Measurements from ENCODE around the gene ULBP2. TPM values are rescaled to one million over a fixed set of nuclear protein-coding genes. Genes with fewer than 3 reads are reported as not detected.

Gene ULBP2
- total RNA-seq, 3 donors from 2014 or later (not counting 1 experiment from before 2014, with no cell fraction given) = 0.98 to 2.4 (median 2.4) TPM

GRCh38 chr6:149931501-149931900, 10.3 kb upstream of the ULBP2 start:
- H3K27ac Mint-ChIP-seq = no peak overlapping the region
- intact Hi-C loops (cut with micrococcal nuclease) = loop anchor here (10.0 kb wide), 2 partner anchors 187 to 883 kb away; partner anchors contain the start of genes NUP43 and PCMT1
- H3K4me3 ChIP-seq (ENCODE audit: low read length) = no peak overlapping the region
- peaks cover under 1 to 5% of the 10 kb centered on the region in 2 donors for H3K4me1 Mint-ChIP-seq
- no peak overlapping the region for H3K4me3 Mint-ChIP-seq
- H3K36me3 Mint-ChIP-seq = no peaks in the 10 kb centered on the region
- H3K9me3 ChIP-seq (ENCODE audit: control insufficient read depth, insufficient read depth, low read length) = no peaks in the 10 kb centered on the region
- WGBS (ENCODE audit: insufficient coverage) = 65% methylated on average over 6 of the region's 6 CpGs
- no peaks in the 10 kb centered on the region for H3K36me3 ChIP-seq (ENCODE audit: control insufficient read depth, insufficient read depth, low read length)
- no peak for DNase-seq
- peaks cover 73 to 92% of the 10 kb centered on the region in 2 donors for H3K27me3 Mint-ChIP-seq (ENCODE audit: low read depth in 2 of 2)
- TF ChIP-seq, protein P1, sequence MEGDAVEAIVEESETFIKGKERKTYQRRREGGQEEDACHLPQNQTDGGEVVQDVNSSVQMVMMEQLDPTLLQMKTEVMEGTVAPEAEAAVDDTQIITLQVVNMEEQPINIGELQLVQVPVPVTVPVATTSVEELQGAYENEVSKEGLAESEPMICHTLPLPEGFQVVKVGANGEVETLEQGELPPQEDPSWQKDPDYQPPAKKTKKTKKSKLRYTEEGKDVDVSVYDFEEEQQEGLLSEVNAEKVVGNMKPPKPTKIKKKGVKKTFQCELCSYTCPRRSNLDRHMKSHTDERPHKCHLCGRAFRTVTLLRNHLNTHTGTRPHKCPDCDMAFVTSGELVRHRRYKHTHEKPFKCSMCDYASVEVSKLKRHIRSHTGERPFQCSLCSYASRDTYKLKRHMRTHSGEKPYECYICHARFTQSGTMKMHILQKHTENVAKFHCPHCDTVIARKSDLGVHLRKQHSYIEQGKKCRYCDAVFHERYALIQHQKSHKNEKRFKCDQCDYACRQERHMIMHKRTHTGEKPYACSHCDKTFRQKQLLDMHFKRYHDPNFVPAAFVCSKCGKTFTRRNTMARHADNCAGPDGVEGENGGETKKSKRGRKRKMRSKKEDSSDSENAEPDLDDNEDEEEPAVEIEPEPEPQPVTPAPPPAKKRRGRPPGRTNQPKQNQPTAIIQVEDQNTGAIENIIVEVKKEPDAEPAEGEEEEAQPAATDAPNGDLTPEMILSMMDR (IDR thresholded peaks at IDR 0.05) = no peak
- peaks cover 43% of the 10 kb centered on the region for H3K27me3 ChIP-seq (ENCODE audit: control insufficient read depth, insufficient read depth, low read length)
- no peak overlapping the region for H3K27ac ChIP-seq (ENCODE audit: low read length)
- H3K4me1 ChIP-seq (ENCODE audit: control insufficient read depth, insufficient read depth, low read length) = no peaks in the 10 kb centered on the region
- no peaks in the 10 kb centered on the region for H3K9me3 Mint-ChIP-seq
- ATAC-seq = no peak

DNA sequence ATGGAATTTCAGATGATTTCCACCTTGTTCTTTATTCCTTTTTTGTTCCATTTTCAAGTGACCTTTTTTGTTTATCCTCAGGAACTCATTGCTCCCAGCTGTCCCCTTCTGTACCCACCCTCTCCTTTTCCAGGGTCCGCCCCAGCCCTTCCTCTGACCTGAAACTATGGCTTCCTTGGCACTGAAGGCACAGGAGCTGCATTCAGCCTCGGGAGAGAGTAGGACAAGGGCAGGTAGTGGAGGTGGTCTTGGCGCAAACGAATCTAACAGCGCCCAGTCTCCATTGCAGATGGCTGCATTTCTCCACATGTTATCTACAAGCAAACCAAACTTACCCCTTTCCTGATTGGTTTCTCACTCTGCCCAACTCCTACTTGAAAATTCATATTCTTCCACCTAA, 8.8 kb upstream of the ULBP2 start:
- TF ChIP-seq, protein P1 (IDR thresholded peaks at IDR 0.05) = no peak
- H3K9me3 Mint-ChIP-seq = no peaks in the 10 kb centered on the region

DNA sequence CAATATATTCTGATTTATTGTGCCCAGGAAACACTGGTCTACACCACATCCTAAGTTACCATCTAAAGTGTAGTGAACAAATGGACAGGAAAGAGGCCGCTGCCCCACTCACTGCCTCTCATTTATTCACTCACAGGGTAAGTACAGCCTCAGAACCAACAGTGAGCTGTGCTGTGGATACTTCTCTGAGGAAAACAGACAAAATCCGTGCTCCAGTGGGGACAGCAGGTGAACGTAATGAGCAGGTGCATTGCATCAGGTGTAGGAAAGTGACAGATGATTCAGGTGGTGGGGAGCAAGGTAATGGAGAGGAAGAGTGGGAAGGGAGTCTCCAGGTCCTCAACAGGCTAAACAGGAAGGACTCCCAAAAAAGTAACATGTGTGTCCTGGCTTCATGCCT, 8.4 kb upstream of the ULBP2 start:
- no peak overlapping the region for H3K27ac Mint-ChIP-seq
- Histone ChIP-seq H3K27ac (ENCODE audit: low read length) (no peak overlapping the region), H3K36me3 (ENCODE audit: control insufficient read depth, insufficient read depth, low read length) (no peaks in the 10 kb centered on the region), H3K27me3 (ENCODE audit: control insufficient read depth, insufficient read depth, low read length) (peaks cover 56% of the 10 kb centered on the region), H3K4me3 (ENCODE audit: low read length) (no peak overlapping the region), H3K4me1 (ENCODE audit: control insufficient read depth, insufficient read depth, low read length) (peaks cover 8% of the 10 kb centered on the region), H3K9me3 (ENCODE audit: control insufficient read depth, insufficient read depth, low read length) (no peaks in the 10 kb centered on the region)
- WGBS (ENCODE audit: insufficient coverage) = 24% methylated on average over 3 of the region's 3 CpGs
- no peaks in the 10 kb centered on the region for H3K36me3 Mint-ChIP-seq
- TF ChIP-seq, protein P1 (IDR thresholded peaks at IDR 0.05) = no peak
- H3K9me3 Mint-ChIP-seq = no peaks in the 10 kb centered on the region
- H3K4me3 Mint-ChIP-seq = no peak overlapping the region
- intact Hi-C loops (cut with micrococcal nuclease) = loop anchor here (10.0 kb wide), 2 partner anchors 189 to 881 kb away; partner anchors contain the start of genes NUP43 and PCMT1
- ATAC-seq = no peak
- peaks cover 76 to 94% of the 10 kb centered on the region in 2 donors for H3K27me3 Mint-ChIP-seq (ENCODE audit: low read depth in 2 of 2)
- no peak for DNase-seq
- peaks cover 0 to 11% of the 10 kb centered on the region in 2 donors for H3K4me1 Mint-ChIP-seq

More for the DNA sequence above, 8.8 kb upstream of the ULBP2 start:
- 52% methylated on average over 5 of the region's 5 CpGs for WGBS (ENCODE audit: insufficient coverage)
- intact Hi-C loops (cut with micrococcal nuclease) = loop anchor here (10.0 kb wide), 2 partner anchors 188 to 882 kb away; partner anchors contain the start of genes NUP43 and PCMT1
- peaks cover 0 to 7% of the 10 kb centered on the region in 2 donors for H3K4me1 Mint-ChIP-seq
- ATAC-seq (no peak), DNase-seq (no peak)
- no peak overlapping the region for H3K27ac ChIP-seq (ENCODE audit: low read length)
- H3K9me3 ChIP-seq (ENCODE audit: control insufficient read depth, insufficient read depth, low read length) = no peaks in the 10 kb centered on the region
- H3K27ac Mint-ChIP-seq = no peak overlapping the region
- no peak overlapping the region for H3K4me3 ChIP-seq (ENCODE audit: low read length)
- H3K4me3 Mint-ChIP-seq = no peak overlapping the region
- peaks cover 76 to 94% of the 10 kb centered on the region in 2 donors for H3K27me3 Mint-ChIP-seq (ENCODE audit: low read depth in 2 of 2)
- no peaks in the 10 kb centered on the region for H3K36me3 Mint-ChIP-seq
- peaks cover 4% of the 10 kb centered on the region for H3K4me1 ChIP-seq (ENCODE audit: control insufficient read depth, insufficient read depth, low read length)
- no peaks in the 10 kb centered on the region for H3K36me3 ChIP-seq (ENCODE audit: control insufficient read depth, insufficient read depth, low read length)
- peaks cover 52% of the 10 kb centered on the region for H3K27me3 ChIP-seq (ENCODE audit: control insufficient read depth, insufficient read depth, low read length)
